ENCODE data around the gene ZNF581.
A peak's percentile ranks its signal among the peaks of the same experiment; 100 is the strongest.

ZNF581 gene

GRCh38 chr19:55650602-55651230 lies 7.3 kb downstream of the ZNF581 start:
- no peak for DNase-seq

GRCh38 chr19:55651236-55651635 lies 7.8 kb downstream of the ZNF581 start:
- DNase-seq: no peak

- no peak for DNase-seq
These were observed 9.1 kb downstream of the ZNF581 start for GRCh38 chr19:55652311-55653128.

GRCh38 chr19:55653651-55654322 lies 10.3 kb downstream of the ZNF581 start:
- DNase-seq: peak; percentile 97

- DNase-seq: peak; percentile 98
These were observed 10.9 kb downstream of the ZNF581 start for GRCh38 chr19:55654323-55654867.

- DNase-seq: peak; percentile 31
These were observed 11.6 kb downstream of the ZNF581 start, which contains the start of gene U2AF2 for GRCh38 chr19:55654868-55655647. Gene U2AF2, plus strand, starts transcription at chr19:55655035. Its CDS starts 70 bp downstream, at chr19:55655105.

GRCh38 chr19:55655648-55656040 lies 12.2 kb downstream of the ZNF581 start:
- no peak for DNase-seq

GRCh38 chr19:55656552-55656951 lies 13.1 kb downstream of the ZNF581 start:
- DNase-seq: no peak

- no peak for DNase-seq
These were observed 13.7 kb downstream of the ZNF581 start for GRCh38 chr19:55656988-55657747.

- no peak for DNase-seq
These were observed 15.5 kb downstream of the ZNF581 start for GRCh38 chr19:55658846-55659459.

GRCh38 chr19:55659822-55660221 lies 16.4 kb downstream of the ZNF581 start:
- no peak for DNase-seq

- DNase-seq: no peak
These were observed 17.0 kb downstream of the ZNF581 start for GRCh38 chr19:55660404-55660803.

GRCh38 chr19:55660991-55661390 lies 17.5 kb downstream of the ZNF581 start:
- no peak for DNase-seq

- no peak for DNase-seq
These were observed 18.4 kb downstream of the ZNF581 start for GRCh38 chr19:55661826-55662225.

- DNase-seq: no peak
These were observed 20.5 kb downstream of the ZNF581 start for GRCh38 chr19:55663846-55664536.

GRCh38 chr19:55666343-55667005 lies 23.0 kb downstream of the ZNF581 start:
- DNase-seq: no peak

- no peak for DNase-seq
These were observed 23.5 kb downstream of the ZNF581 start for GRCh38 chr19:55667006-55667381.

GRCh38 chr19:55667511-55667910 lies 24.1 kb downstream of the ZNF581 start:
- DNase-seq: no peak

- DNase-seq: no peak
These were observed 24.5 kb downstream of the ZNF581 start for GRCh38 chr19:55667958-55668357.
